H9 (cell line): Measurements from ENCODE around the gene UBALD1. TPM values are rescaled to one million over a fixed set of nuclear protein-coding genes. Genes with fewer than 3 reads are reported as not detected.

Experiments used
- DNase-seq: peaks from one replicate; pipeline ENCODE4 v3.0.0-alpha.2; 2017
- H2AFZ ChIP-seq: one replicate; pipeline ENCODE4 v1.6.1; 2013; ENCODE audit warnings: mild to moderate bottlenecking, low read length, control low read depth, moderate library complexity
- H2AK5ac ChIP-seq: 2 replicates; pipeline ENCODE4 v1.6.1; 2013; ENCODE audit warnings: low read length, control low read depth, mixed read lengths; ENCODE audit not compliant: insufficient read length
- H2BK120ac ChIP-seq: one replicate; pipeline ENCODE4 v1.6.1; 2013; ENCODE audit warnings: low read depth, mild to moderate bottlenecking, low read length, control low read depth, inconsistent platforms; ENCODE audit not compliant: poor library complexity, severe bottlenecking
- H2BK12ac ChIP-seq: 2 replicates; pipeline ENCODE4 v1.6.1; 2013; ENCODE audit warnings: low read length, control low read depth, mixed read lengths, low read depth; ENCODE audit not compliant: insufficient read length
- H2BK15ac ChIP-seq: 2 replicates; pipeline ENCODE4 v1.6.1; 2013; ENCODE audit warnings: low read depth, low read length, control low read depth
- H2BK20ac ChIP-seq: one replicate; pipeline ENCODE4 v1.6.1; 2013; ENCODE audit warnings: low read depth, mild to moderate bottlenecking, low read length, control low read depth, inconsistent platforms; ENCODE audit not compliant: poor library complexity, severe bottlenecking
- H2BK5ac ChIP-seq: 2 replicates; pipeline ENCODE4 v1.6.1; 2013; ENCODE audit warnings: low read length, control low read depth, mixed read lengths; ENCODE audit not compliant: insufficient read length
- H3K14ac ChIP-seq: 2 replicates; pipeline ENCODE4 v1.6.1; 2013; ENCODE audit warnings: low read length, control low read depth; ENCODE audit not compliant: insufficient read depth
- H3K18ac ChIP-seq: 2 replicates; pipeline ENCODE4 v1.6.1; 2013; ENCODE audit warnings: low read depth, mild to moderate bottlenecking, mixed read lengths, low read length, control low read depth; ENCODE audit not compliant: insufficient read length
- H3K23ac ChIP-seq: 2 replicates; pipeline ENCODE4 v1.6.1; 2013; ENCODE audit warnings: low read length, control low read depth, mixed read lengths, low read depth; ENCODE audit not compliant: insufficient read length
- H3K23me2 ChIP-seq: 2 replicates; pipeline ENCODE4 v1.6.1; 2013; ENCODE audit warnings: low read depth, mild to moderate bottlenecking, mixed read lengths, low read length, control low read depth; ENCODE audit not compliant: insufficient read length, poor library complexity, severe bottlenecking
- H3K27ac ChIP-seq: 2 replicates; pipeline ENCODE4 v1.5.1; 2013; ENCODE audit warnings: low read length, control low read depth, mixed read lengths, low read depth; ENCODE audit not compliant: insufficient read length
- H3K27me3 ChIP-seq: 2 replicates; pipeline ENCODE4 v1.6.1; 2013; ENCODE audit warnings: low read length, control low read depth, inconsistent platforms; ENCODE audit not compliant: insufficient read depth
- H3K4ac ChIP-seq: 2 replicates; pipeline ENCODE4 v1.6.1; 2013; ENCODE audit warnings: low read depth, mild to moderate bottlenecking, control low read depth, inconsistent platforms, low read length, moderate library complexity
- H3K4me1 ChIP-seq: 2 replicates; pipeline ENCODE4 v1.6.1; 2013; ENCODE audit warnings: low read length, control low read depth, inconsistent platforms; ENCODE audit not compliant: insufficient read depth
- H3K4me2 ChIP-seq: 2 replicates; pipeline ENCODE4 v1.6.1; 2013; ENCODE audit warnings: low read length, control low read depth, mixed read lengths; ENCODE audit not compliant: insufficient read length, insufficient read depth
- H3K56ac ChIP-seq: 2 replicates; pipeline ENCODE4 v1.6.1; 2013; ENCODE audit warnings: low read depth, mild to moderate bottlenecking, mixed read lengths, low read length, control low read depth; ENCODE audit not compliant: insufficient read length
- H3K79me1 ChIP-seq: 2 replicates; pipeline ENCODE4 v1.6.1; 2013; ENCODE audit warnings: low read depth, mild to moderate bottlenecking, moderate library complexity, low read length, control low read depth, inconsistent platforms; ENCODE audit not compliant: insufficient read depth, poor library complexity, severe bottlenecking
- H3K79me2 ChIP-seq: 2 replicates; pipeline ENCODE4 v1.6.1; 2013; ENCODE audit warnings: low read length, control low read depth, inconsistent platforms; ENCODE audit not compliant: insufficient read depth
- H3K9ac ChIP-seq: 2 replicates; pipeline ENCODE4 v1.6.1; 2013; ENCODE audit warnings: low read length, control low read depth, mixed read lengths; ENCODE audit not compliant: insufficient read length; ENCODE audit errors: extremely low read depth
- H3K9me3 ChIP-seq: one replicate; pipeline ENCODE4 v1.6.1; 2013; ENCODE audit warnings: low read depth, low read length, inconsistent platforms; ENCODE audit not compliant: control insufficient read depth
- H3T11ph ChIP-seq: one replicate; pipeline ENCODE4 v1.6.1; 2013; ENCODE audit warnings: mild to moderate bottlenecking, low read length, control low read depth, inconsistent platforms
- H4K20me1 ChIP-seq: one replicate; pipeline ENCODE4 v1.6.1; 2013; ENCODE audit not compliant: control insufficient read depth, insufficient read length, insufficient read depth
- H4K5ac ChIP-seq: 2 replicates; pipeline ENCODE4 v1.6.1; 2013; ENCODE audit warnings: low read depth, mild to moderate bottlenecking, mixed read lengths, low read length, control low read depth; ENCODE audit not compliant: insufficient read length
- H4K8ac ChIP-seq: replicated peaks from 2 replicates; pipeline ENCODE4 v1.6.1; 2013; ENCODE audit warnings: low read length, control low read depth, mixed read lengths, low read depth; ENCODE audit not compliant: insufficient read length
- H4K91ac ChIP-seq: 2 replicates; pipeline ENCODE4 v1.6.1; 2013; ENCODE audit warnings: low read depth, mild to moderate bottlenecking, moderate library complexity, mixed read lengths, low read length, control low read depth; ENCODE audit not compliant: insufficient read length
- H3K27ac Mint-ChIP-seq, 3 experiments: 2 replicates in 2 of 3; 3 replicates in 1 of 3; pipeline ENCODE4 v1.8.0; 2020 to 2021; ENCODE audit warnings: mixed read lengths in 3 of 3, mild to moderate bottlenecking in 1 of 3, moderate library complexity in 1 of 3
- H3K27me3 Mint-ChIP-seq: 2 replicates; pipeline ENCODE4 v1.8.0; 2021; ENCODE audit warnings: low read depth, mild to moderate bottlenecking, moderate library complexity, mixed read lengths
- H3K36me3 Mint-ChIP-seq, 3 experiments: 2 replicates in 2 of 3; 3 replicates in 1 of 3; pipeline ENCODE4 v1.8.0; 2020 to 2021; ENCODE audit warnings: low read depth in 3 of 3, mixed read lengths in 3 of 3; ENCODE audit not compliant: insufficient read depth in 1 of 3
- H3K4me1 Mint-ChIP-seq, 2 experiments: 2 replicates each; pipeline ENCODE4 v1.8.0; 2020; ENCODE audit warnings: mixed read lengths in 2 of 2
- H3K4me3 Mint-ChIP-seq, 2 experiments: 2 replicates in 1 of 2; 3 replicates in 1 of 2; pipeline ENCODE4 v1.8.0; 2020 to 2021; ENCODE audit warnings: mild to moderate bottlenecking in 2 of 2, mixed read lengths in 2 of 2, moderate library complexity in 1 of 2
- H3K9me3 Mint-ChIP-seq, 2 experiments: 2 replicates in 1 of 2; 3 replicates in 1 of 2; pipeline ENCODE4 v1.8.0; 2020; ENCODE audit warnings: mild to moderate bottlenecking in 2 of 2, mixed read lengths in 2 of 2, moderate library complexity in 1 of 2
- CTCF ChIP-seq: fragments of 200-600 bp; sonication (generic); conservative IDR thresholded peaks from 3 replicates; pipeline ENCODE4 v1.8.0; 2021; ENCODE audit warnings: antibody characterized with exemption, mild to moderate bottlenecking
- WGBS: extraction: QIAGEN DNeasy Blood & Tissue Kit; methylation state at CpG from one replicate; pipeline ENCODE4 v1.1.7; 2013; ENCODE audit warnings: missing lambda C conversion rate, low lambda C conversion rate, mixed read lengths; ENCODE audit not compliant: insufficient read length; ENCODE audit errors: extremely low coverage; 5-methylcytosine and 5-hydroxymethylcytosine counted together
- total RNA-seq: library from RNA; stranded (reverse); gene quantifications from 2 replicates; pipeline ENCODE4 v1.2.1, GENCODE V29; 2021

The UBALD1 gene
- total RNA-seq, 1 experiment from 2014 or later = 80.9 TPM

DNA sequence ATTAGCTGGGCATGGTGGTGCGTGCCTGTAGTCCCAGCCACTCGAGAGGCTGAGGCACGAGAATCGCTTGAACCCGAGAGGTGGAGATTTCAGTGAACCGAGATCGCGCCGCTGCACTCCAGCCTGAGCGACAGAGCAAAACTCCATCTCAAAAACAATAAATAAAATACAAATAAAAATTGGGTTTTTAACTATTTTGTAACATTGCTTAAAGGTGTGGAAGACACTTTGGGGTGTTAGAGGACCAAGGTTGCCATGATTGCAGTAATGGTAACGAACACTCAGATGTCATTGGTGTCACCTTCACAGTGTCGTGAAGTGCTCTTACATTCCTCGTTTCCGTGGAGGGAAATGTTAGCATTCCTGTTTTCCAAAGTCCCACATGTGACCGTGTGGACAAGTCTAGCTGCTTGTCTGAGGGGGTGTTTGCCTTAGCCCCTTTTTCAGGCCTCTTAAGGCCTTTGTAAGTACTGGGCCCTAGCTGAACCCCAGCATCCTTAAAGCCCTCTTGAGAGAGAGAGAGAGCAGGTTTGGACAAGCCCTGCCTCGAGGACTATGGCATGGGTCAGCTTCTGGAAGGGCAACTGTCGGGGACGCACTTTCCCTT lies 49.9 kb downstream of the UBALD1 start:
- Histone ChIP-seq H3K9ac (no peak overlapping the region), H3K9me3 (no peaks in the 10 kb centered on the region), H3K27me3 (no peaks in the 10 kb centered on the region), H2BK20ac (no peak overlapping the region), H3K4me2 (no peak overlapping the region), H3K27ac (no peak overlapping the region), H3K18ac (no peak overlapping the region), H3K79me1 (no peaks in the 10 kb centered on the region), H3K23ac (no peak overlapping the region), H4K91ac (no peak overlapping the region), H3K23me2 (no peaks in the 10 kb centered on the region), H3K4me1 (no peaks in the 10 kb centered on the region; the same call in 1 of the 2 replicates), H3K4ac (no peak overlapping the region), H2BK12ac (no peak overlapping the region), H2BK15ac (no peak overlapping the region), H4K5ac (no peak overlapping the region), H3K56ac (no peak overlapping the region), H3K14ac (peak overlapping the region; percentile 0; the same call in 1 of the 2 replicates), H2BK120ac (no peak overlapping the region), H4K8ac (no peak overlapping the region), H4K20me1 (no peaks in the 10 kb centered on the region), H3T11ph (no peak overlapping the region), H2AK5ac (no peak overlapping the region), H2BK5ac (no peak overlapping the region), H2AFZ (no peak overlapping the region), H3K79me2 (no peaks in the 10 kb centered on the region)
- DNase-seq = no peak
- no peaks in the 10 kb centered on the region; a peak in 1 of 7 replicates for H3K36me3 Mint-ChIP-seq
- TF ChIP-seq CTCF = no peak
- H3K4me3 Mint-ChIP-seq = no peak overlapping the region
- no peak overlapping the region; a peak in 2 of 7 replicates for H3K27ac Mint-ChIP-seq
- no CpG with 5 or more reads among the region's 18 CpGs for WGBS
- no peaks in the 10 kb centered on the region for H3K9me3 Mint-ChIP-seq
- peaks cover 8 to 19% of the 10 kb centered on the region in 2 experiments for H3K4me1 Mint-ChIP-seq
- H3K27me3 Mint-ChIP-seq = peaks cover 36% of the 10 kb centered on the region
